ENCODE data around the gene ZNF148. TPM values are rescaled to one million over a fixed set of nuclear protein-coding genes. Genes with fewer than 3 reads are reported as not detected.

Gene ZNF148
- total RNA-seq, 2 experiments from 2014 or later = 33.8 to 34.3 TPM

GRCh38 chr3:125192190-125193035, 182.7 kb downstream of the ZNF148 start:
- no peak overlapping the region for H3K4me3 Mint-ChIP-seq
- DNase-seq = no peak
- no peaks in the 10 kb centered on the region for H3K27me3 Mint-ChIP-seq
- peaks cover 2% of the 10 kb centered on the region for H3K36me3 Mint-ChIP-seq
- H3K9me3 Mint-ChIP-seq = no peaks in the 10 kb centered on the region
- H3K4me1 Mint-ChIP-seq = no peaks in the 10 kb centered on the region
- no peak overlapping the region for H3K27ac Mint-ChIP-seq

GRCh38 chr3:125191730-125192129, 183.4 kb downstream of the ZNF148 start:
- peaks cover 2% of the 10 kb centered on the region for H3K36me3 Mint-ChIP-seq
- H3K4me1 Mint-ChIP-seq = no peaks in the 10 kb centered on the region
- H3K9me3 Mint-ChIP-seq = no peaks in the 10 kb centered on the region
- H3K4me3 Mint-ChIP-seq = no peak overlapping the region
- no peak overlapping the region for H3K27ac Mint-ChIP-seq
- DNase-seq = no peak
- H3K27me3 Mint-ChIP-seq = no peaks in the 10 kb centered on the region

GRCh38 chr3:125191256-125191655, 183.9 kb downstream of the ZNF148 start:
- H3K4me1 Mint-ChIP-seq = no peaks in the 10 kb centered on the region
- no peak overlapping the region for H3K27ac Mint-ChIP-seq
- no peak for DNase-seq
- H3K4me3 Mint-ChIP-seq = no peak overlapping the region
- no peaks in the 10 kb centered on the region for H3K9me3 Mint-ChIP-seq
- no peaks in the 10 kb centered on the region for H3K27me3 Mint-ChIP-seq
- H3K36me3 Mint-ChIP-seq = peaks cover 2% of the 10 kb centered on the region

GRCh38 chr3:125190786-125191185, 184.3 kb downstream of the ZNF148 start:
- Mint-ChIP-seq H3K9me3 (no peaks in the 10 kb centered on the region), H3K4me3 (no peak overlapping the region), H3K27ac (no peak overlapping the region), H3K27me3 (no peaks in the 10 kb centered on the region), H3K4me1 (no peaks in the 10 kb centered on the region), H3K36me3 (peaks cover 2% of the 10 kb centered on the region)
- no peak for DNase-seq

GRCh38 chr3:125189378-125190165, 185.6 kb downstream of the ZNF148 start:
- H3K27ac Mint-ChIP-seq = no peak overlapping the region
- H3K36me3 Mint-ChIP-seq = peaks cover 2% of the 10 kb centered on the region
- no peaks in the 10 kb centered on the region for H3K27me3 Mint-ChIP-seq
- H3K4me1 Mint-ChIP-seq = no peaks in the 10 kb centered on the region
- DNase-seq = no peak
- no peaks in the 10 kb centered on the region for H3K9me3 Mint-ChIP-seq
- H3K4me3 Mint-ChIP-seq = no peak overlapping the region

- Mint-ChIP-seq H3K4me3 (no peak overlapping the region), H3K27me3 (no peaks in the 10 kb centered on the region), H3K9me3 (no peaks in the 10 kb centered on the region), H3K36me3 (peaks cover 2% of the 10 kb centered on the region), H3K4me1 (no peaks in the 10 kb centered on the region), H3K27ac (no peak overlapping the region)
- no peak for DNase-seq
Observed at GRCh38 chr3:125188955-125189354, 186.2 kb downstream of the ZNF148 start.

GRCh38 chr3:125187599-125187910, 187.6 kb downstream of the ZNF148 start:
- H3K27me3 Mint-ChIP-seq = no peaks in the 10 kb centered on the region
- H3K36me3 Mint-ChIP-seq = peaks cover 2% of the 10 kb centered on the region
- no peak overlapping the region for H3K27ac Mint-ChIP-seq
- no peaks in the 10 kb centered on the region for H3K4me1 Mint-ChIP-seq
- H3K9me3 Mint-ChIP-seq = no peaks in the 10 kb centered on the region
- H3K4me3 Mint-ChIP-seq = no peak overlapping the region
- DNase-seq = no peak

GRCh38 chr3:125186800-125187598, 188.1 kb downstream of the ZNF148 start:
- Mint-ChIP-seq H3K4me3 (no peak overlapping the region), H3K9me3 (no peaks in the 10 kb centered on the region)

GRCh38 chr3:125186261-125186787, 188.8 kb downstream of the ZNF148 start:
- Mint-ChIP-seq H3K4me3 (no peak overlapping the region), H3K4me1 (no peaks in the 10 kb centered on the region), H3K27ac (no peak overlapping the region), H3K9me3 (no peaks in the 10 kb centered on the region), H3K36me3 (peaks cover 2% of the 10 kb centered on the region), H3K27me3 (no peaks in the 10 kb centered on the region)
- DNase-seq = no peak

More at GRCh38 chr3:125186800-125187598, 188.1 kb downstream of the ZNF148 start:
- H3K36me3 Mint-ChIP-seq = peaks cover 2% of the 10 kb centered on the region
- H3K27me3 Mint-ChIP-seq = no peaks in the 10 kb centered on the region
- DNase-seq = no peak
- no peak overlapping the region for H3K27ac Mint-ChIP-seq
- no peaks in the 10 kb centered on the region for H3K4me1 Mint-ChIP-seq

- Mint-ChIP-seq H3K27me3 (no peaks in the 10 kb centered on the region), H3K4me1 (no peaks in the 10 kb centered on the region), H3K27ac (no peak overlapping the region), H3K36me3 (peaks cover 2% of the 10 kb centered on the region), H3K9me3 (no peaks in the 10 kb centered on the region), H3K4me3 (no peak overlapping the region)
- no peak for DNase-seq
Observed at GRCh38 chr3:125185805-125186204, 189.3 kb downstream of the ZNF148 start.

- DNase-seq = no peak
- no peaks in the 10 kb centered on the region for H3K9me3 Mint-ChIP-seq
- no peaks in the 10 kb centered on the region for H3K36me3 Mint-ChIP-seq
- peaks cover 1% of the 10 kb centered on the region for H3K4me1 Mint-ChIP-seq
- no peak overlapping the region for H3K4me3 Mint-ChIP-seq
- H3K27me3 Mint-ChIP-seq = no peaks in the 10 kb centered on the region
- no peak overlapping the region for H3K27ac Mint-ChIP-seq
Observed at GRCh38 chr3:125179884-125180240, 195.3 kb downstream of the ZNF148 start.

GRCh38 chr3:125179143-125179883, 195.8 kb downstream of the ZNF148 start:
- no peaks in the 10 kb centered on the region for H3K9me3 Mint-ChIP-seq
- DNase-seq = no peak
- no peak overlapping the region for H3K27ac Mint-ChIP-seq
- no peaks in the 10 kb centered on the region for H3K27me3 Mint-ChIP-seq
- H3K4me1 Mint-ChIP-seq = peaks cover 1% of the 10 kb centered on the region
- no peaks in the 10 kb centered on the region for H3K36me3 Mint-ChIP-seq
- no peak overlapping the region for H3K4me3 Mint-ChIP-seq

GRCh38 chr3:125177746-125178145, 197.4 kb downstream of the ZNF148 start:
- no peaks in the 10 kb centered on the region for H3K36me3 Mint-ChIP-seq
- no peak for DNase-seq
- H3K27ac Mint-ChIP-seq = no peak overlapping the region
- H3K4me1 Mint-ChIP-seq = peaks cover 1% of the 10 kb centered on the region
- no peaks in the 10 kb centered on the region for H3K27me3 Mint-ChIP-seq
- H3K4me3 Mint-ChIP-seq = no peak overlapping the region
- peaks cover 2% of the 10 kb centered on the region for H3K9me3 Mint-ChIP-seq

Measured in activated naive CD8-positive, alpha-beta T cell treated with anti-CD3 and anti-CD28 coated beads for 36 hours (primary cell).